ENCODE measurements around the gene NDUFA3.

GRCh38 chr19:54149021-54149812, 46.6 kb downstream of the NDUFA3 start:
- TF ChIP-seq POLR2AphosphoS5 (IDR thresholded peaks at IDR 0.05; ENCODE audit: low read depth, low read length) = no peak
- TF ChIP-seq TAF1 (IDR thresholded peaks at IDR 0.05; ENCODE audit: borderline replicate concordance, insufficient read depth, low read length) = no peak

Data from PFSK-1 (cell line).